ENCODE data around the gene IFT43.

Gene IFT43

GRCh38 chr14:76101391-76102379 lies 116.1 kb downstream of the IFT43 start:
- Histone ChIP-seq H3K9me3 (ENCODE audit: control insufficient read depth, insufficient read depth, low read length) (no peaks in the 10 kb centered on the region), H3K4me3 (ENCODE audit: low read length) (no peak overlapping the region), H3K4me1 (ENCODE audit: control insufficient read depth, insufficient read depth, low read length) (peaks cover 1% of the 10 kb centered on the region; the same call in 1 of the 2 replicates), H3K27ac (ENCODE audit: low read length) (no peak overlapping the region), H3K36me3 (ENCODE audit: control insufficient read depth, insufficient read depth, low read length) (no peaks in the 10 kb centered on the region), H3K27me3 (ENCODE audit: control insufficient read depth, insufficient read depth, low read length) (no peaks in the 10 kb centered on the region)
- WGBS (ENCODE audit: insufficient coverage, insufficient read length) = no CpG with 5 or more reads among the region's 10 CpGs
- no peak for DNase-seq (ENCODE audit: low read depth, low spot score)

GRCh38 chr14:76104802-76105355 lies 119.3 kb downstream of the IFT43 start:
- no peaks in the 10 kb centered on the region for H3K27me3 ChIP-seq (ENCODE audit: control insufficient read depth, insufficient read depth, low read length)
- peaks cover 1% of the 10 kb centered on the region; the same call in 1 of the 2 replicates for H3K4me1 ChIP-seq (ENCODE audit: control insufficient read depth, insufficient read depth, low read length)
- no peaks in the 10 kb centered on the region for H3K9me3 ChIP-seq (ENCODE audit: control insufficient read depth, insufficient read depth, low read length)
- no peak for DNase-seq (ENCODE audit: low read depth, low spot score)
- no peaks in the 10 kb centered on the region for H3K36me3 ChIP-seq (ENCODE audit: control insufficient read depth, insufficient read depth, low read length)
- no peak overlapping the region for H3K4me3 ChIP-seq (ENCODE audit: low read length)
- no CpG with 5 or more reads among the region's 8 CpGs for WGBS (ENCODE audit: insufficient coverage, insufficient read length)
- H3K27ac ChIP-seq (ENCODE audit: low read length) = no peak overlapping the region

GRCh38 chr14:76106188-76106587 lies 120.6 kb downstream of the IFT43 start:
- Histone ChIP-seq H3K9me3 (ENCODE audit: control insufficient read depth, insufficient read depth, low read length) (no peaks in the 10 kb centered on the region), H3K4me3 (ENCODE audit: low read length) (no peak overlapping the region), H3K27me3 (ENCODE audit: control insufficient read depth, insufficient read depth, low read length) (no peaks in the 10 kb centered on the region), H3K27ac (ENCODE audit: low read length) (no peak overlapping the region), H3K36me3 (ENCODE audit: control insufficient read depth, insufficient read depth, low read length) (no peaks in the 10 kb centered on the region), H3K4me1 (ENCODE audit: control insufficient read depth, insufficient read depth, low read length) (peaks cover 1% of the 10 kb centered on the region; the same call in 1 of the 2 replicates)
- whole genome bisulfite sequencing (ENCODE audit: insufficient coverage, insufficient read length) = no CpG with 5 or more reads among the region's 2 CpGs
- DNase-seq (ENCODE audit: low read depth, low spot score) = no peak

- Histone ChIP-seq H3K27me3 (ENCODE audit: control insufficient read depth, insufficient read depth, low read length) (no peaks in the 10 kb centered on the region), H3K27ac (ENCODE audit: low read length) (no peak overlapping the region), H3K4me1 (ENCODE audit: control insufficient read depth, insufficient read depth, low read length) (peaks cover 14% of the 10 kb centered on the region), H3K9me3 (ENCODE audit: control insufficient read depth, insufficient read depth, low read length) (no peaks in the 10 kb centered on the region), H3K4me3 (ENCODE audit: low read length) (no peak overlapping the region), H3K36me3 (ENCODE audit: control insufficient read depth, insufficient read depth, low read length) (no peaks in the 10 kb centered on the region)
- no peak for DNase-seq (ENCODE audit: low read depth, low spot score)
- WGBS (ENCODE audit: insufficient coverage, insufficient read length) = no CpG with 5 or more reads among the region's 14 CpGs
Measured at GRCh38 chr14:76109087-76109880, 123.7 kb downstream of the IFT43 start.

GRCh38 chr14:76112889-76113624 lies 127.5 kb downstream of the IFT43 start:
- no peak overlapping the region for H3K4me3 ChIP-seq (ENCODE audit: low read length)
- no CpG with 5 or more reads among the region's 22 CpGs for WGBS (ENCODE audit: insufficient coverage, insufficient read length)
- H3K36me3 ChIP-seq (ENCODE audit: control insufficient read depth, insufficient read depth, low read length) = no peaks in the 10 kb centered on the region
- no peaks in the 10 kb centered on the region for H3K9me3 ChIP-seq (ENCODE audit: control insufficient read depth, insufficient read depth, low read length)
- no peaks in the 10 kb centered on the region for H3K27me3 ChIP-seq (ENCODE audit: control insufficient read depth, insufficient read depth, low read length)
- no peak overlapping the region for H3K27ac ChIP-seq (ENCODE audit: low read length)
- peaks cover 19% of the 10 kb centered on the region for H3K4me1 ChIP-seq (ENCODE audit: control insufficient read depth, insufficient read depth, low read length)
- no peak for DNase-seq (ENCODE audit: low read depth, low spot score)

GRCh38 chr14:76113691-76114090 lies 128.1 kb downstream of the IFT43 start:
- Histone ChIP-seq H3K9me3 (ENCODE audit: control insufficient read depth, insufficient read depth, low read length) (no peaks in the 10 kb centered on the region), H3K4me1 (ENCODE audit: control insufficient read depth, insufficient read depth, low read length) (peaks cover 19% of the 10 kb centered on the region), H3K36me3 (ENCODE audit: control insufficient read depth, insufficient read depth, low read length) (no peaks in the 10 kb centered on the region), H3K4me3 (ENCODE audit: low read length) (no peak overlapping the region), H3K27me3 (ENCODE audit: control insufficient read depth, insufficient read depth, low read length) (no peaks in the 10 kb centered on the region), H3K27ac (ENCODE audit: low read length) (no peak overlapping the region)
- DNase-seq (ENCODE audit: low read depth, low spot score) = no peak
- no CpG with 5 or more reads among the region's 8 CpGs for WGBS (ENCODE audit: insufficient coverage, insufficient read length)

GRCh38 chr14:76115010-76115422 lies 129.5 kb downstream of the IFT43 start:
- Histone ChIP-seq H3K9me3 (ENCODE audit: control insufficient read depth, insufficient read depth, low read length) (no peaks in the 10 kb centered on the region), H3K27me3 (ENCODE audit: control insufficient read depth, insufficient read depth, low read length) (no peaks in the 10 kb centered on the region), H3K27ac (ENCODE audit: low read length) (no peak overlapping the region), H3K4me1 (ENCODE audit: control insufficient read depth, insufficient read depth, low read length) (peaks cover 19% of the 10 kb centered on the region), H3K36me3 (ENCODE audit: control insufficient read depth, insufficient read depth, low read length) (no peaks in the 10 kb centered on the region), H3K4me3 (ENCODE audit: low read length) (no peak overlapping the region)
- DNase-seq (ENCODE audit: low read depth, low spot score) = no peak
- WGBS (ENCODE audit: insufficient coverage, insufficient read length) = no CpG with 5 or more reads among the region's 2 CpGs

GRCh38 chr14:76117789-76118484 lies 132.4 kb downstream of the IFT43 start:
- Histone ChIP-seq H3K4me3 (ENCODE audit: low read length) (no peak overlapping the region), H3K4me1 (ENCODE audit: control insufficient read depth, insufficient read depth, low read length) (peaks cover 16% of the 10 kb centered on the region), H3K27ac (ENCODE audit: low read length) (no peak overlapping the region), H3K27me3 (ENCODE audit: control insufficient read depth, insufficient read depth, low read length) (no peaks in the 10 kb centered on the region), H3K36me3 (ENCODE audit: control insufficient read depth, insufficient read depth, low read length) (no peaks in the 10 kb centered on the region), H3K9me3 (ENCODE audit: control insufficient read depth, insufficient read depth, low read length) (no peaks in the 10 kb centered on the region)
- WGBS (ENCODE audit: insufficient coverage, insufficient read length) = no CpG with 5 or more reads among the region's 16 CpGs
- DNase-seq (ENCODE audit: low read depth, low spot score) = no peak

GRCh38 chr14:76118594-76118993 lies 133.0 kb downstream of the IFT43 start:
- Histone ChIP-seq H3K27me3 (ENCODE audit: control insufficient read depth, insufficient read depth, low read length) (no peaks in the 10 kb centered on the region), H3K4me1 (ENCODE audit: control insufficient read depth, insufficient read depth, low read length) (peaks cover 15% of the 10 kb centered on the region), H3K27ac (ENCODE audit: low read length) (no peak overlapping the region), H3K9me3 (ENCODE audit: control insufficient read depth, insufficient read depth, low read length) (no peaks in the 10 kb centered on the region), H3K36me3 (ENCODE audit: control insufficient read depth, insufficient read depth, low read length) (no peaks in the 10 kb centered on the region), H3K4me3 (ENCODE audit: low read length) (no peak overlapping the region)
- no CpG with 5 or more reads among the region's 4 CpGs for WGBS (ENCODE audit: insufficient coverage, insufficient read length)
- DNase-seq (ENCODE audit: low read depth, low spot score) = no peak

Measured in iPS DF 6.9 (cell line).